Putamen (tissue), 1 donor: ENCODE measurements around the gene NMT2.

Experiments
- DNase-seq: peaks from one replicate; pipeline ENCODE4 v3.0.0-alpha.2; 2016; ENCODE audit warnings: low spot score

NMT2 gene

DNA sequence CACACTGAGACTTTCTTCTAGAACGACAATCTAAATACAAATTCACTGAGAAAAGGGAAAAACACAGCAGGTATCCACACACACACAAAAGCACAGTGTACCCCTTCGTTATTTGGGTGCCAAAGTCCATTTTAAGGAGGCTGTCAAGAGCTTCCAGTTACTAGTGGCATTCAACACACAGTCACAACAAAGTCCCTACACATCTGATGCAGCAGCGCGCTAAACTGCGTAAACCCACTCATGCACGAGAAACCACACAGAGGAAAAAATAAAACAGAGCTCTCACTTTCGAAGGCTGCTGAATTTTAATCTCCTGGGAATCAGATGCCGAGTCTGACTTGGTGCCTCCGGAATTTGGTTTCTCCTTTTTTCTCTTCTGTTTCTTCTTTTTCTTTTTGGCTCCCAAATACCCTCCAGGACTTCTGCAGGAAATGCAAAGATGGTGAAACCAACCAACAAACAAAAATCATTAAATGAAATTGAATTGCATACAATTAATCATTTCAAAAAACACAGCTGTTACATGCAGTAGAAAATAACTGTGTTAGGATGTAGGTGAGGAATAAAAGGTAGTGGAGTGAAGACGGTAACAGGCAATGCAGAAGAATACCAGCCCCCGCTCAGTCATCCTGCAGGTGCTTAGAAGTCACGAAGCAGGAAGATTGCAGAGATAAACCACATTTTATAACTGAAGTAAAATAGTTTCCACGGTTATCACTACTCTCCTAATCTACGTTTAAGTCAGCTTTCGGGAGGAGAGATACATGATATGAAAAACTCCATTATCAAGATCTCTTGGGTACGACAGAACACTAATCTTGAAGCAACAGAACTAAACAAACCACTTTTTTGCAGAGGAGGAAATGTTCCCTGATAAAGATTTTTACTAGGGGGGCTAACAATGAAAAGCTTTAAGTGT, 27.1 kb downstream of the NMT2 start:
- DNase-seq, result peak; percentile 30

DNA sequence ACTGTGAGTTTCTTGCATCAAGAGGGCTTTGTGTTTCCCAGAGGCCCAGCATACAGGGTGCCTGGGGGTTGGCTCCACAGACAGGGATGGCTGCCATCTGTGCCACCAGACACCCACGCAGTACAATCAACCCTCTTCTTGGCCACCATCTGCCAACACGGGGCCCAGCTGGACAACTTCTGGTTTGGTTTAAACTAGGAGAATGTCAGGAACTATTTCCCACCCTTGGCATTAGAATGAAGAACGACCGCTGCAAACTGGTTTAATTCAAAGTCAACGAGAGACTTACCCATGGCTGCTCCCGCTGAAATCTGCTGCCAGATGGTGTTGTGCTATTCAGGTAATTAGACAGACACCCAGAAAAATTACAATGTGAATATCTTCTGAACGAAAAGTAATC, 27.8 kb downstream of the NMT2 start:
- peak; percentile 27 for DNase-seq

DNA sequence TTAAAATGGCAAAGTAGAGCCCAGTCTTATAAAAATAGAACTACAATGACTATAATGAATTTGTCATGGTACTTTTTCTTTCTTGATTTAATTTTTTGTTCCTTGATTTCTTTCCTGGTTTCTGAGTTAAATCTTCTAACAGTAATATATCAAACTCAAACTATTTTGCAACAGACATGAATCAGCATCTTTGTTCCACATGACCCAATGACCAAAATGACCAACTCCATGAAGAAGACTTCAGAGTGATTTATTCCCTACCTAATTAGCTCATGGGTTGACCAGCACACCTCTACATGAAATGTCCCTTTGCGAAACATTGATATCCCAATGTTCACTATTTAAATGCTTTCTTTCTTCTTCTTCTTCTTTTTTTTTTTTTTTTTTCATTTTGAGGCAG, 30.9 kb downstream of the NMT2 start:
- DNase-seq, result no peak

DNA sequence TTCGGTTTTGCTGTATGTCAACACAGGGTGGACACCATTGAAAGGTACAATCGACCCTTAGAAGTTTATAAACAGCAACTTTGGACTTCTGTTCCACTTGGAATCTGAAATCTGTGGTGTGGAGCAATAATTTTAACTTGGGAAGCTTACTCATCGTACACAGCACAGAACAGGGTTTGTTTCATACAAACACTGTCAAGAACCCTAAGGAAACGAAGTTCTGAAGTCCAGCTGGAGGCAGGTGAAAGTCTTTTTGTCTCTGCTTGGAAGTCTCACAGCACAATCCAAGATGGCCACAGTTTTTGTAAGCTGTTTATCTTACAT, 31.5 kb downstream of the NMT2 start:
- no peak for DNase-seq

DNA sequence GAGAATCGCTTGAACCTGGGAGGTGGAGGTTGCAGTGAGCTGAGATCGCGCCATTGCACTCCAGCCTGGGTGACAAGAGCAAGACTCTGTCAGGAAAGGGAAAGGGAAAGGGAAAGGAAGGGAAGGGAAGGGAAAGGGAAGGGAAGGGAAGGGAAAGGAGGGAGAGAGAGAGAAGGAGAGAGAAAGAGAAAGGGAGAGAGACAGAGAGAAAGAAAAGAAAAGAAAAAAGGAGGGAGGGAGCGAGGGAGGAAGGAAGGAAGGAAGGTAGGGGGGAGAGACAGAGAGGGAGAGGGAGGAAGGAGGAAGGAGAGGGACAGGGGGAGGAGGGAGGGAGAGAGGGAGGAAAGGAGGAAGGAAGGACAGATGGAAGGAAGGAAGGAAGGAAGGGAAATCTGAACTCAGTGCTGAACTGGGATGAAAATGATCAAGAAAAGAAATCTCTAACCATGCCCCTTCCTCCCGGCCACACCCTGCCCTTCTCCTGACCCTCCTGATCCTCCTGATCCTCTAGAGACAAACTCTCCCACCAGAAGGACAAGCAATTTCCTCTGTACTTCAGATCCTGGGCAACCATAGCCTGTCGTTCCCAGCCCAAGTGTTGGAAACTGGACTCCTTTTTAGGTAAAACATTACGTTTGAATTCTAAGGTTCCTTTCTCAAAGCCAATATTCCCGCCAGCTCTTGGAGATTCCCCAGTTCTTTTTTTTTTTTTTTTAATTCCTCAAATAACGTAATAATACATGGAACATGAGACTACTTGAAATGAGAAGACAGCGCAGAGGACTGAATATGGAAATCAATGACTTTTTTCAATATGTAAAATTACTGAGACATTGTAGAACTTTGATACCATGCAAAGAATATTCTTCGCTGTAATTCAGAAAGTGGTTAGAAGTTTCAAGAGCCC, 32.1 kb downstream of the NMT2 start:
- DNase-seq, result no peak

DNA sequence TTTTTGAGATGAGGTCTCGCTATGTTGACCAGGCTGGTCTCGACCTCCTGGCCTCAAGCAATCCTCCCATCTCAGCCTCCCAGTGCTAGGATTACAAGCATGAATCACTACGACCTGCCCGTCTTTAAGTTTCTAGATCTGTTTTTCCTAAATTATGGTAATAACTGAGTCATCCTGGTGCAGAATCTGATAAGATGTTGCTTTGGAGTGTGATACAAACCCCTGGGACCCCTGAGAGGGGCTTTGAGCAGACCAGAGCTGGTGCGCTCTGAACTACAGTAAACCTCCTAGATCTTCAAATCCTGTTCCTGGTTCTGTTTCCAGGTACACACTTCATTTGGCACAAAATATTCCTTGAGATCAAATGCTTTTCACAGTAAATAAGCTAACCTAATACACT, 37.2 kb downstream of the NMT2 start:
- no peak for DNase-seq

DNA sequence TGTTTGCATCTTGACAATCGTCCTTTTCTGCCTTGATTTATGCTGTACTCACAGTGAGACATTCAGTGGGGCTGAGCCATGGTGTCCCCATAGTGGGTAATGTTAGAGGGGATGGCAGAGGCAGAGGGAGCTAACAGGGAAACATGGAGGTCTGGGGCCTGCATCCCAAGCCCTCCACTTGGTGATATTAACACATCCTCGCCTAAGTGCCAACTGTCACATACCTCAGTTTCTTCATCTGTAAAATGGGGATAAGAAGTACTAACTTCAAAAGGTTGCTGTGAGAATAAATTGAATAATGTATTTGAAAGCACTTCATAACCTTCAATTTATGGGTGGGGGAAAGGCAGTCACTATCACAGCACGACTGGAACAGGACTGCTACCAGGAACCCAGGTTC, 43.6 kb downstream of the NMT2 start:
- DNase-seq, result no peak

DNA sequence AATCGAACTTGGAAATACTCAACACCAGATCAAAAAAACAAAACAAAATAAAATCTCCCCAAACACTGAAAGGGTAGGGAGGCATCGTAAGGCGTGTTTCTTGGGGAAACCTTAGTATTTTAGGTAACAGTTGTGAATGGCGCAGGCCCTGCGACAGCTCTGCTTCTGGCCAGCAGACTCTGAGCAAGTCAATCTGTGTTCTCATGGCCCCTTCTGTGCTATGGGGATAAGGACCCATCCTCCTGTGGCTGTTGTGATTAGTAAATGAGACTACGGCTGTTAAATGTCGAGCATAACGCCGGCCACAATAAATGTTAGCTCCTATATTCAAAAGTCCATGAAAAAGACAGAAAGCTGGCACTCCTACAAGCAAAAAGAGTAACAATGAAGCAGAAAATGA, 44.3 kb downstream of the NMT2 start:
- no peak for DNase-seq

DNA sequence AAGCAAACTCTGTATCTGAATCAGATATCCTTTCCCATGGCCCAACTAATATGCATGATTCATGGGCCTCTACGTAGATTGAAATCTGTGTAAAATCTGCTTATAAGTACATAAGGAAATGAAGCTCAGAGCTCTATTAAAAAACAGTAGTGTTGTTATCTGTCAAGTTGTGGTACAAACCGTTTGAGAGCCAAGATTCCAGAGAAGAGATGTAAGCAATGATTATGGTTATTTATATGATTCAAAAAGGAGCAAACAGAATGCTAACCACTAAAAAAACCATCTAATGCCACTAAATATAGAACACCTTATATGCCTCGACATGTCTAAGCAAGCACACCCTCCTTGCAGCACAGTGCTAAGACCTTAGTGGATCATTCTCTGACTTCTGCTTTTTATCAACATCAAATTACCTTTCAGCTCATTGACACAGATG, 44.7 kb downstream of the NMT2 start:
- no peak for DNase-seq

DNA sequence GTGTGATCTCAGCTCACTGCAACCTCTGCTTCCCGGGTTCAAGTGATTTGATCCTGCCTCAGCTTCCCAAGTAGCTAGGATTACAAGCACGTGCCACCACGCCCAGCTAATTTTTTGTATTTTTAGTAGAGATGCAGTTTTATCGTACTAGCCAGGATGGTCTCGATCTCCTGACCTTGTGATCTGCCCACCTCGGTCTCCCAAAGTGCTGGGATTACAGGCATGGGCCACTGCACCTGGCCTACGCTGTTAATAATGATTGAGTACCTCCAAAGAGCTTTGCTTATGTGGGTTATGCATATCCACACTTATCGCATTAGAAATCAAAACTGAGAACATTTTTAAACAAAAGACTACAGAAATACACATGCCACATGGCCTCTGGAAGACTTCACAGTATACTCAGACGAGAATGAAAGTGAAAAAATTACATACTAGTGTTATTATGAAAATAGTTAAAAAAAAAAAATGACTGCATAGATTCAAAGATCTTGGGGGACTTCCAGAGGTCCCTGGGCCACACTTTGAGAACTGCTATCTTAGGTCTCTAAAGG, 45.9 kb downstream of the NMT2 start:
- DNase-seq, result no peak

DNA sequence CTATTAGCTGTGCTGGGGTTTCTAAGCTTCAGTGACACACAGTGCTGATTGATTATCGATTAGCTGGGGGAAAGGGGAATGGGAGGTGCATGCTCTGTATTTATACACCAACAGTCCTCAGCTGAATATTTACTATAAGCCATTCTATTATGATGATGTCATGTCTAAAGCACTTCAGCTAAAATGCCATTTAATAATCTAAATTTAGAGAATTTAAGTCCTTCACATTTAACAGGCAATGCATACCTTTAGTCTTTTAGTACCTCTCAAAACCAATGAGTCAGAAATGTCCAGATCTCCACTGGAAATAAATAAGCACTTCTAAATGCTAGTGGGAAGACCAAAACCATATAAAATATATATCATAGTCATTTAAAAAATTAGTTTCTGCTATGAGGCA, 46.8 kb downstream of the NMT2 start:
- no peak for DNase-seq

DNA sequence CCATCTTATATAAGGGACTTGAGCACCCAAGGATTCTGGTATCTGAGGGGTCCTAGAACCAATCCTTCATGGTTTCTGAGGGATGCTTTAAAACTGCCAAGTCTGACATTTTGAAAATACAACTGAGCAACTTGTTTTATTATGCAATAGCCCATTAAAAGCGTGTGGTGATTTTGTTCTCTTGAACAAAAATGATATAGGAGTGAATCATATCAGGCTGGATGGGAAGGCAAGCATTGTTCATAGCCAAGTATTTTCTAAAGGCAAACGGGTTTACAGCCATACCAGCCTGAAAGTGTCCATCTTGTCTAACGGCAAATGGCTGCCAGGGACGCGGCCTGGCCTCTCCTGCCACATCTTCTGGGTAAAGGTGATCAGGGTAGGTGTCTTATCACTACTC, 48.0 kb downstream of the NMT2 start:
- DNase-seq, result no peak

DNA sequence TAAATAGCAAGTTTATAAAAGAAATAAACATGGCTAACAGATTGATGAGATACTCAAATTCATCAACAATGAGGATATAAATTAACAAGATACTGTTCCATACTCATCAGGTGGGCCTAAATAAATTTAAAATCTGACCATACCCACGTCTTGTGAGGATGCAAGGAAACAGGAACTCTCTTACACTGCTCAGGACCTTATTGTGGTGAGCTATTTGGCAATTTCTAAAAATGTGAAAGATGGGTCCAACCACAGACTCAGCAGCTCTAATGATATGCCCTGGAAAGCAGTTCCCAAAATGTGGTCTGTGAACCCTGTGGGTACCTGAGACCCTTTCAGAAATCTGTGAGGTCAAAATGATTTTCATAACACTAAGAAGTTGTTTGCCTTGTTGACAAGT, 49.9 kb downstream of the NMT2 start:
- no peak for DNase-seq

DNA sequence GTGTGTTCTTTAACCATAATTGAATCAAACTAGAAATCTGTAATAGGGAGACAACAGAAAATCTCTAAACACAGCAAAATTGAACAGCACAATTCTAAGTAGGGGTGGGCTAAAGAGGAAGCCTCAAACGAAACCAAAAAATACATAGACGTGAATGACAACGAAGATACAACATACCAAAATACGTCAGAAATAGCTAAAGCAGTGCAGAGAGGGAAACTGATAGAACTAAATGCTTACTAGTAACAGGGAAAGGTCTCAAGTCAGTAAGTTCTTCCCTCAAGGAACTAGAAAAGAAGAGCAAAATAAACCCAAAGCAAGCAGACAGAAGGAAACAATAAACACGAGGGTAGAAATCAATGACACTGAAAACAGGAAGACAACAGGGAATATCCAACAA, 52.3 kb downstream of the NMT2 start:
- DNase-seq, result no peak

DNA sequence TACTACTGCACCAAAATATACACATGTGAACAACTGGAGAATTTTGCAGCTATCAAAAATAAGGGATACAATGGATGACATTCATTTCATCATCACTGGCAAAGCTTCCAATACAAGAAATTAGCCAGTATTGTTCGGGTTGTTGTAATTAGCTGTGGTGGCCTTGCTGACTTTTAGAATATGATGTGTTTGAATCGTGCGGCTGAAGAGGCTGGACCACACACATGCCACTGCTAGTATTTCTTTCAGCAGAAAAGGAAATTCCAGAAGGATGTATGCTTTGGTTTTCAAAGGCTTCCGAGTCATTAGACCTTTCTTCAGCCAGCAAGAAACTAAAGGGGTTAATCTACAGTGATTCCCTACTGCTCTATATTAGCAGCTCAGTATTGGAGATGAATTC, 54.7 kb downstream of the NMT2 start:
- DNase-seq, result no peak

DNA sequence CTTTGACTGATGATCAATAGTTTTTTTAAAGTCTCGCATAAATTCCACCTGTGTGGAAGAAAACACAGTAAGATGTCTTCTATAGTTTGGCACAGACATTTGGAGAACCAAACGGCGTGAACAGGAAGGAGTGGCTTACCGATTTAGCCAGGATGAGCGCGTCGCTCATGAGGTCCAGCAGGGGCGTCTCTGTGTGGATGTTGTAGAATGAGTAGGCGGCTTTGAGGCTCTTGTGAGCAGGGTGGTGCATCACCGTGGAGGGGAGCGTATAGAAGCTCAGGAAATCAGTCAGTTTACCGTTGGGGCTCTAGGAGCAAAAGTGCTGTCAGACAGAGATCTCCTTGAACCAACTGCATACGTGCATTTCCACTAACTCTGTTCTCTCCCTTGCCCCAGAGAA, 55.8 kb downstream of the NMT2 start:
- no peak for DNase-seq

DNA sequence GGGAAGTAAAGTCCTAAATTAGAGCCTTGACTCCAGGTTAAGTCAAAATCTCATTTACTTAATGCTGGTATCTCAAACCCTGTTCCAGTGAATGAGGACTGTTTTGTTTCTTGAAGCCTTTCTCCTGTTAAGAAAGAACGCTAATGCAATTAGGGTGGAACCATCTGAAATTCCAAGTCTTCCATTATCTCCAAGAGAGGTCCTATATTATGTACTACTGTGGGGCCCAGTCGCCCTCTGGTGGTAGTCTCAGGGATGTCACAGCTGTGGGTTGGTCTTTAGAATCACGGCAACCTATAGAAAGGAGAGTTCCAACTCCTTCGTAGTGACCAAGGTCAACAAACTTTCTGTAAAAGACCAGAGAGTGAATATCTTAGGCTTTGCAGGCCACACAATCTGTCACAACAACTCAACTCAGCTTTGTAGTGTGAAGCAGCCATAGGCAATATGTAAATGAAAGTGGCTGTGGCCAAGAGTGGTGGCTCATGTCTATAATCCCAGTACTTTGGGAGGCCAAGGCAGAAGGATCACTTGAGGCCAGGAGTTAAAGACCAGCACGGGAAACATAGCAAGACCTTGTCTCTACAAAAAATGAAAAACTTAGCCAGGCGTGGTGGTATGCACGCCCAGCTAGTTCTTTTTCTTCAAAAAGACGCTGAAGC, 62.0 kb downstream of the NMT2 start:
- DNase-seq, result peak; percentile 39

DNA sequence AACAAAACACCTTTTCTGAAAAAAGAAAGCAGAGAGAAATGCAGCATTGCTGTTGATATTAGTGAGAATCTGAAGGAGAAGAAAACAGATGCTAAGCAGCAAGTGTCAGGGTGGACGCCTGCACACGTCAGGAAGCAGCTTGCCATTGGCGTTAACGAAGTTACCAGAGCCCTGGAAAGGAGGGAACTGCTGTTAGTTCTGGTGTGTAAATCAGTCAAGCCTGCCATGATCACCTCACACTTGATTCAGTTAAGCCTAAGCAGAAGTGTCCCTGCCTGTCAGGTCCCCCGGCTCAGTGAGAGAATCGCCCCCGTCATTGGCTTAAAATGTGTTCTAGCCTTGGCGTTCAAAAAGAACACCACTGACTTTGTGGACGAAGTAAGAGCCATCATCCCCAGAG, 65.0 kb downstream of the NMT2 start:
- no peak for DNase-seq

DNA sequence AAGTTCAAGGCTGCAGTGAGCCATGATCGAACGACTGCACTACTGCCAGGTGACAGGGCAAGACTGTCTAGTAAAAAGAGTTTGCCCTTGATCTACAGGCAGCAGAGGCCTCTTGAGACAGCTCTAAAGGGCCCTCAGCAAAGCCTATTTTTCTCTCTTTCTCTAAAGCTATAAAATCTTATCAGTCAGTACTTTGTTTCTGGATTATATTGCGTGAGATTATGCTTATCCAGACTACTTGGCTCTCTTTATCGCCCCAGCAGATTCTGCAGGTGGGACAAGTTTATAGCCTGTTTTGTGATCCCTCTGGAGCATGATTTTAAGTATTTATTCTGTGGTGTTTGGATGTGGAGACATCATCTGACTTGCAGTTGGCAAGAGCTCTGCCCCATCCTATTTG, 68.6 kb downstream of the NMT2 start:
- DNase-seq, result no peak

DNA sequence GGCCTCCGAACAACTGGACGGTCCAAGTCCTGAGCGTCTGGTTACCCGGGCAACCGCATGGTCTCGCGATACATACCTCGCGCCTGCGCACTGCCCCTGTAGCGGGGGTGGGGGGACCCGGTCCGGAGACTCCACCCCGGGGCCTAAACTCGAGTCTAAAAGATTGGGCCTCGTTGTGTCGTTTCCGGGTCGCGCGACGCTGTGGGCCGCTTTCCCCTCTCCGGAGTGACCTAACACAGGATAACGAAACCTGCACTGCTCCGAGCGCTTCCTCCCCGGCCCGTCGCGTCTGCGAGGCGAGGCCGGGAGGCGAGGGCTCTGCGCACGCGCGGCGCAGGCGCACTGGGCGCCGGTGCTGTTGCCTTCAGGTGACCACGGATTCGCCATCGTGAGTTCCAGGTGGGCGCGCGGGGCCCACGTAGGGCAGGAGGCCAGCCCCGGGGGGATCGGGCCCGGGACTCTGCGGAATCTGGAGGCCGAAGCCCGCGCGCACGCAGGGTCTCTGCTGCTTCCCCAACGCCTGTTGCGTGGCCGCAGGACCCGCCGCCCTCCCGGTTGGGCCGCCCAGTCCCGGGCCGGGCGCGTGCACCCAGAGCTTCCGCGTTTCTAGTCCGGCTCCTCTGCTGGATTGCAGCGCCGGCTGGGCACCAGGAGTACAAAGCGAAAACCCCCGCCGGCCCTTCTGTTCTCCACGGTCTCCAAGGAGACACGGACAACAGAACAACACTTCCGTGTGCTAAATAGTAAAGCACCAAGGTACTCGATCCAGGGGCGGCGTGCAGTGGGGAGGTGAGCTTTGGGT, 71.3 kb downstream of the NMT2 start, which contains the start of gene RPP38:
Gene RPP38, plus strand, starts transcription at position 345 of the 802 bp plus-strand sequence. CDS start 5,960 bp downstream, outside the sequence.
- peak; percentile 95 for DNase-seq

DNA sequence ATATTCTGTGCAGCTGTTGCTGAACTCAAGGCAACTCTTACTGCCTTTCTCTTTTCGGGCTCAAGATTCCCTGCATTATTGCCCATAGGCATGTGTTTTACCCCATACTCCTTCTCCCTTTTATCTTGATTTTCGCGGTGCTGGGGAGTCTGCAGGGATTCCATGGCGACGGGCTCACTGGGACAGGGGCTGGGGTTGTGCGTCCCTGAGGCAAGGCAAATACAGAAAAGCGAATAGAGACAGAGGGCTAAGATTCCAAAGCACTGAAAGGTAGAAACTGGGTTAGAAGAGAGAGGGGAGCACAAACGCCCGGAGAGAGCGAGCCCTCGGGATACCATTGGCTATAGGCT, 71.9 kb downstream of the NMT2 start:
- no peak for DNase-seq
